ENCODE measurements around the gene PLCD1. TPM values are rescaled to one million over a fixed set of nuclear protein-coding genes. Genes with fewer than 3 reads are reported as not detected.

The PLCD1 gene
- polyA plus RNA-seq, 1 of the 3 experiments (the other 2 are of a cell fraction): 20.2 TPM

GRCh38 chr3:37996785-37997301 lies 32.6 kb downstream of the PLCD1 start:
- peak; percentile 82 for DNase-seq
- no peak overlapping the region for H3K4me2 ChIP-seq
- no peak overlapping the region for H3K27ac ChIP-seq (ENCODE audit: low read depth in 2 of 2, low read length in 1 of 2)
- H3K4me3 ChIP-seq (ENCODE audit: low read depth in 2 of 2, low read length in 1 of 2): no peak overlapping the region
- no peaks in the 10 kb centered on the region for H3K9me2 ChIP-seq
- peaks cover 4% of the 10 kb centered on the region for H3F3A ChIP-seq (replicated peaks; ENCODE audit: insufficient read depth)
- H3K27me3 ChIP-seq (ENCODE audit: insufficient read depth): no peaks in the 10 kb centered on the region
- peaks cover 0 to 2% of the 10 kb centered on the region in 2 experiments for H3K36me3 ChIP-seq (replicated peaks in 1 of 2; ENCODE audit: control insufficient read depth in 1 of 2, insufficient read depth in 2 of 2, low read length in 1 of 2)
- H2AFZ ChIP-seq (ENCODE audit: low read depth): no peak overlapping the region
- ChIA-PET CTCF (interaction anchor here (0.6 to 2.4 kb wide), 33 partner anchors 9 to 483 kb away, joined by 3 to 17 read pairs (median 4); no protein-coding TSS in a partner anchor), POLR2A (interaction anchor here (0.6 to 1.1 kb wide), 2 partner anchors 140 to 406 kb away, joined by 3 read pairs; partner anchors contain the start of gene ACAA1)
- H3K9me3 ChIP-seq: no peaks in the 10 kb centered on the region
- no peak overlapping the region for H3K9ac ChIP-seq
- peaks cover 5 to 19% of the 10 kb centered on the region in 2 experiments; a peak in 3 of 4 replicates for H3K4me1 ChIP-seq (ENCODE audit: control insufficient read depth in 1 of 2, insufficient read depth in 2 of 2, low read depth in 1 of 2, low read length in 1 of 2)
- 44% methylated on average over 7 of the region's 7 CpGs for WGBS (ENCODE audit: low lambda C conversion rate)
- H3K79me2 ChIP-seq (ENCODE audit: insufficient read depth): no peaks in the 10 kb centered on the region
- H4K20me1 ChIP-seq (ENCODE audit: insufficient read depth): no peaks in the 10 kb centered on the region
- TF ChIP-seq RCOR1 (IDR thresholded peaks at IDR 0.05; ENCODE audit: low read length) (0 out of 2 replicates have a peak, but pooled peaks have one; percentile 41), RAD21 (IDR thresholded peaks at IDR 0.05; ENCODE audit: low read length) (peak; percentile 68), PBX3 (IDR thresholded peaks at IDR 0.05) (no peak), NRF1 (IDR thresholded peaks at IDR 0.05; ENCODE audit: low read depth, low read length) (no peak), REST (IDR thresholded peaks at IDR 0.05; ENCODE audit: low read depth, low read length) (no peak), MEF2A (IDR thresholded peaks at IDR 0.05; ENCODE audit: borderline replicate concordance, low read depth) (no peak), USF2 (IDR thresholded peaks at IDR 0.05; ENCODE audit: borderline replicate concordance, low read depth, low read length) (peak; percentile 76; the same call in 1 of the 2 replicates), RFX5 (IDR thresholded peaks at IDR 0.05; ENCODE audit: low read length) (no peak), MXI1 (IDR thresholded peaks at IDR 0.05; ENCODE audit: low read depth, low read length) (peak; percentile 95), CTCF (IDR thresholded peaks at IDR 0.05) (peak; percentile 82), SMC3 (IDR thresholded peaks at IDR 0.05; ENCODE audit: low read depth, low read length) (peak; percentile 69), NFIC (IDR thresholded peaks at IDR 0.05; ENCODE audit: borderline replicate concordance) (no peak), FOXM1 (IDR thresholded peaks at IDR 0.05; ENCODE audit: low read depth) (no peak), USF1 (IDR thresholded peaks at IDR 0.05; ENCODE audit: borderline replicate concordance, low read depth) (peak; percentile 93), SIN3A (IDR thresholded peaks at IDR 0.05; ENCODE audit: borderline replicate concordance, low read depth, low read length) (peak; percentile 79), MAX (IDR thresholded peaks at IDR 0.05; ENCODE audit: low read depth) (peak; percentile 88)
